HepG2 (cell line): Measurements from ENCODE around the gene ZNF587B. TPM values are rescaled to one million over a fixed set of nuclear protein-coding genes. Genes with fewer than 3 reads are reported as not detected.
"Not testable (repeated sequence)": the region's sequence is repeated elsewhere in the genome, so short reads cannot be mapped to it uniquely, and the experiment has no call there.

Experiments
- ATAC-seq: fragments of 200-7000 bp; cut with Tn5 transposase; 3 replicates; pipeline ENCODE4 v1.9.1; 2020; ENCODE audit warnings: mild to moderate bottlenecking, moderate library complexity
- BruUV-seq: library from RNA; stranded (reverse); fragments of 400-500 nt; replicated peaks from 2 replicates; lab custom pipeline; 2021; lab: Mats Ljungman, UMichigan
- CTCF ChIA-PET: fragments of 300-600 bp; formaldehyde crosslinking; extraction: SDS; loops from one replicate; lab custom pipeline; 2021; ENCODE audit warnings: low total read pairs, inconsistent platforms, low intra/inter-chr PET ratio; lab: Yijun Ruan, JAX
- POLR2A ChIA-PET: fragments of 350-600 bp; sonication (Branson Sonifier 250); formaldehyde crosslinking; loops from one replicate; lab custom pipeline; 2020; ENCODE audit warnings: antibody characterized with exemption, inconsistent platforms; lab: Yijun Ruan, JAX
- DNase-seq: peaks from one replicate; pipeline ENCODE4 v3.0.0-alpha.2; 2015; ENCODE audit warnings: low spot score
- FAIRE-seq: peaks from 3 replicates; lab custom pipeline; 2011; peaks lifted over from hg19 to GRCh38; lab: Jason Lieb, UNC
- H2AFZ ChIP-seq: one replicate; pipeline ENCODE4 v1.6.1; 2011; ENCODE audit warnings: low read length, inconsistent platforms
- H3K27ac ChIP-seq: fragments of 300-600 bp; 3 replicates; pipeline ENCODE4 v1.8.0; 2011; ENCODE audit warnings: mixed run types, mild to moderate bottlenecking, mixed read lengths, low read length, inconsistent platforms; ENCODE audit not compliant: insufficient read depth; ENCODE audit errors: extremely low read length
- H3K27me3 ChIP-seq, 2 experiments: fragments of 200-600 bp in 1 of 2; 2 replicates in 1 of 2; 3 replicates in 1 of 2; pipeline versions ENCODE4 v1.6.0 to v1.8.0; 2011; ENCODE audit warnings: low read length in 2 of 2, mild to moderate bottlenecking in 2 of 2, moderate library complexity in 2 of 2, inconsistent platforms in 1 of 2; ENCODE audit not compliant: insufficient read depth in 2 of 2, control insufficient read depth in 1 of 2
- H3K36me3 ChIP-seq, 2 experiments: fragments of 200-600 bp in 1 of 2; replicated peaks in 1 of 2; 2 replicates in 1 of 2; 3 replicates in 1 of 2; pipeline versions ENCODE4 v1.5.1 to v1.8.0; 2011; ENCODE audit warnings: low read length in 2 of 2, inconsistent platforms in 1 of 2; ENCODE audit not compliant: insufficient read depth in 2 of 2, control insufficient read depth in 1 of 2
- H3K4me1 ChIP-seq: 2 replicates; pipeline ENCODE4 v1.5.1; 2012; ENCODE audit warnings: low read length, inconsistent platforms; ENCODE audit not compliant: insufficient read depth
- H3K4me2 ChIP-seq: 2 replicates; pipeline ENCODE4 v1.6.0; 2011; ENCODE audit warnings: low read depth, low read length, inconsistent platforms
- H3K4me3 ChIP-seq, 3 experiments: fragments of 200-600 bp in 1 of 3; sonication (generic), shearing (Covaris generic) in 1 of 3; replicated peaks in 1 of 3; 2 replicates each; pipeline ENCODE4 v1.5.1; 2011 to 2016; ENCODE audit warnings: low read length in 3 of 3, inconsistent platforms in 2 of 3, low read depth in 2 of 3, mild to moderate bottlenecking in 2 of 3, control low read depth in 1 of 3, mixed read lengths in 1 of 3; ENCODE audit not compliant: insufficient read depth in 1 of 3
- H3K79me2 ChIP-seq: one replicate; pipeline ENCODE4 v1.6.1; 2011; ENCODE audit warnings: low read length, inconsistent platforms; ENCODE audit not compliant: insufficient read depth
- H3K9ac ChIP-seq: 2 replicates; pipeline ENCODE4 v1.6.0; 2011; ENCODE audit warnings: mild to moderate bottlenecking, low read depth, low read length, inconsistent platforms; ENCODE audit not compliant: insufficient read depth
- H3K9me3 ChIP-seq: 2 replicates; pipeline ENCODE4 v1.5.1; 2012; ENCODE audit warnings: mild to moderate bottlenecking, low read length
- H4K20me1 ChIP-seq: 2 replicates; pipeline ENCODE4 v1.6.0; 2011; ENCODE audit warnings: inconsistent platforms, mild to moderate bottlenecking, low read length, moderate library complexity; ENCODE audit not compliant: insufficient read depth
- ERF ChIP-seq: IDR thresholded peaks from 2 replicates; pipeline ENCODE4 v1.6.1; 2018; ENCODE audit warnings: missing biosample characterization, missing genetic modification reagents
- ETV5 ChIP-seq: IDR thresholded peaks from 2 replicates; pipeline ENCODE4 v1.6.1; 2018; ENCODE audit warnings: missing biosample characterization, missing genetic modification reagents, inconsistent platforms, borderline replicate concordance
- FOXA3 ChIP-seq: IDR thresholded peaks from 2 replicates; pipeline ENCODE4 v1.6.1; 2016; ENCODE audit warnings: missing genetic modification reagents, missing compliant biosample characterization
- HDAC2 ChIP-seq: sonication (generic); formaldehyde crosslinking; IDR thresholded peaks from 2 replicates; pipeline ENCODE4 v1.4.0; 2020; ENCODE audit warnings: missing genetic modification reagents
- HOMEZ ChIP-seq: IDR thresholded peaks from 2 replicates; pipeline ENCODE4 v1.6.1; 2016; ENCODE audit warnings: low read depth
- ISL2 ChIP-seq: sonication (generic); formaldehyde crosslinking; IDR thresholded peaks from 2 replicates; pipeline ENCODE4 v1.5.0; 2020; ENCODE audit warnings: missing genetic modification reagents
- KAT7 ChIP-seq: IDR thresholded peaks from 2 replicates; pipeline ENCODE4 v1.6.1; 2018; ENCODE audit warnings: borderline replicate concordance, missing compliant biosample characterization
- MED1 ChIP-seq: sonication (generic); formaldehyde crosslinking; IDR thresholded peaks from 2 replicates; pipeline ENCODE4 v1.4.0; 2020; ENCODE audit warnings: missing genetic modification reagents
- THAP11 ChIP-seq: IDR thresholded peaks from 2 replicates; pipeline ENCODE4 v1.6.1; 2016; ENCODE audit warnings: missing biosample characterization, missing genetic modification reagents
- ZFX ChIP-seq: sonication (generic); formaldehyde crosslinking; IDR thresholded peaks from 2 replicates; pipeline ENCODE4 v1.4.0; 2020; ENCODE audit warnings: mild to moderate bottlenecking, low read depth, missing genetic modification reagents, moderate library complexity
- WGBS: methylation state at CpG from one replicate; pipeline ENCODE4 v1.1.6; 2017; ENCODE audit warnings: low lambda C conversion rate; 5-methylcytosine and 5-hydroxymethylcytosine counted together
- in situ Hi-C: cut with HindIII; loops from 2 replicates; pipeline ENCODE4 v1.10.0; 2017; ENCODE audit warnings: low pct_unique_long_range_greater_than_20kb; ENCODE audit not compliant: extremely low pct_ligation_motif_present
- intact Hi-C: fragments of 100-400 bp; cut with micrococcal nuclease; formaldehyde crosslinking; loops from one replicate; pipeline ENCODE4 v1.10.0; 2022; ENCODE audit not compliant: unreplicated experiment
- polyA plus RNA-seq, 8 experiments: library from polyadenylated mRNA; depleted of rRNA in 3 of 8; stranded (reverse) in 7 of 8; unstranded in 1 of 8; fragments of >200 nt; fragmentation: Illumina TruSeq in 4 of 8; extraction: Trizol in 4 of 8; gene quantifications; 2 replicates each; pipeline versions ENCODE4 v1.2.1 to v1.2.3, GENCODE V29; 2011 to 2016; ENCODE audit warnings: low read depth in 4 of 8, missing spikeins in 1 of 8, mixed read lengths in 1 of 8; ENCODE audit not compliant: insufficient read depth in 1 of 8
- total RNA-seq, 5 experiments: library from RNA; depleted of rRNA; stranded (reverse); fragments of >200 nt; fragmentation: Illumina TruSeq; extraction: Trizol; gene quantifications; 2 replicates each; pipeline ENCODE4 v1.2.3, GENCODE V29; 2016; ENCODE audit warnings: low read depth in 1 of 5
- TF ChIP-seq, protein P1 (sequence below): sonication (generic); formaldehyde crosslinking; conservative IDR thresholded peaks from 2 replicates; pipeline ENCODE4 v1.4.0; 2020; ENCODE audit warnings: mild to moderate bottlenecking, missing genetic modification reagents, moderate library complexity
- TF ChIP-seq, protein P2 (sequence below): IDR thresholded peaks from 2 replicates; pipeline ENCODE4 v1.4.0; 2020; ENCODE audit warnings: mild to moderate bottlenecking, missing genetic modification reagents
- TF ChIP-seq, protein P3 (sequence below): sonication (generic); formaldehyde crosslinking; IDR thresholded peaks from 2 replicates; pipeline ENCODE4 v1.4.0; 2020; ENCODE audit warnings: missing genetic modification reagents

Gene ZNF587B
- total and polyA plus RNA-seq, 2 of the 13 experiments (the other 11 are each of a cell fraction or from before 2014, with no cell fraction given): 5.2 to 29.9 TPM

DNA sequence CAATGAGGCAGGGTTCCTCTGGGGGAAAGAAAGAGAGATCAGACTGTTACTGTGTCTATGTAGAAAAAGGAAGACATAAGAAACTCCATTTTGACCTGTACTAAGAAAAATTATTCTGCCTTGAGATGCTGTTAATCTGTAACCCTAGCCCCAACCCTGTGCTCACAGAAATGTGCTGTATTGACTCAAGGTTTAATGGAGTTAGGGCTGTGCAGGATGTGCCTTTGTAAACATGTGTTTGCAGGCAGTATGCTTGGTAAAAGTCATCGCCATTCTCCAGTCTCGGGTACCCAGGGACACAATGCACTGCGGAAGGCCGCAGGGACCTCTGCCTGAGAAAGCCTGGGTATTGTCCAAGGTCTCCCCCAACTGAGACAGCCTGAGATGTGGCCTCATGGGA is 6.5 kb upstream of the ZNF587B start:
- Histone ChIP-seq H3K4me1 (peaks cover 63% of the 10 kb centered on the region), H3K36me3 (peaks cover 2 to 15% of the 10 kb centered on the region in 2 experiments; a peak in 2 of 5 replicates), H3K79me2 (peaks cover 76% of the 10 kb centered on the region), H3K4me2 (peak overlapping the region; percentile 52), H3K4me3 (0 out of 6 replicates have a peak overlapping the region, but pooled peaks of 1 of the 3 experiments have one; percentile 12), H4K20me1 (peaks cover 16% of the 10 kb centered on the region; the same call in 1 of the 2 replicates), H3K9ac (0 out of 2 replicates have a peak overlapping the region, but pooled peaks have one; percentile 3)
- H3K27ac ChIP-seq, FAIRE-seq, in situ Hi-C loops, H3K27me3 ChIP-seq, POLR2A ChIA-PET, CTCF ChIA-PET, H3K9me3 ChIP-seq, H2AFZ ChIP-seq, BruUV-seq, ATAC-seq: not testable (repeated sequence)
- DNase-seq: peak; percentile 20
- 30% methylated on average over 2 of the region's 4 CpGs for WGBS
- intact Hi-C loops: loop anchor here (10.0 kb wide), 1 partner anchor 331 kb away; the partner anchor contains the start of gene ZNF329
- TF ChIP-seq KAT7 (CRISPR knock-in tag): peak; percentile 77; the same call in 1 of the 2 replicates
- 0 out of 2 replicates have a peak, but pooled peaks have one; percentile 10 for TF ChIP-seq HOMEZ (CRISPR knock-in tag)
- TF ChIP-seq, protein P1, sequence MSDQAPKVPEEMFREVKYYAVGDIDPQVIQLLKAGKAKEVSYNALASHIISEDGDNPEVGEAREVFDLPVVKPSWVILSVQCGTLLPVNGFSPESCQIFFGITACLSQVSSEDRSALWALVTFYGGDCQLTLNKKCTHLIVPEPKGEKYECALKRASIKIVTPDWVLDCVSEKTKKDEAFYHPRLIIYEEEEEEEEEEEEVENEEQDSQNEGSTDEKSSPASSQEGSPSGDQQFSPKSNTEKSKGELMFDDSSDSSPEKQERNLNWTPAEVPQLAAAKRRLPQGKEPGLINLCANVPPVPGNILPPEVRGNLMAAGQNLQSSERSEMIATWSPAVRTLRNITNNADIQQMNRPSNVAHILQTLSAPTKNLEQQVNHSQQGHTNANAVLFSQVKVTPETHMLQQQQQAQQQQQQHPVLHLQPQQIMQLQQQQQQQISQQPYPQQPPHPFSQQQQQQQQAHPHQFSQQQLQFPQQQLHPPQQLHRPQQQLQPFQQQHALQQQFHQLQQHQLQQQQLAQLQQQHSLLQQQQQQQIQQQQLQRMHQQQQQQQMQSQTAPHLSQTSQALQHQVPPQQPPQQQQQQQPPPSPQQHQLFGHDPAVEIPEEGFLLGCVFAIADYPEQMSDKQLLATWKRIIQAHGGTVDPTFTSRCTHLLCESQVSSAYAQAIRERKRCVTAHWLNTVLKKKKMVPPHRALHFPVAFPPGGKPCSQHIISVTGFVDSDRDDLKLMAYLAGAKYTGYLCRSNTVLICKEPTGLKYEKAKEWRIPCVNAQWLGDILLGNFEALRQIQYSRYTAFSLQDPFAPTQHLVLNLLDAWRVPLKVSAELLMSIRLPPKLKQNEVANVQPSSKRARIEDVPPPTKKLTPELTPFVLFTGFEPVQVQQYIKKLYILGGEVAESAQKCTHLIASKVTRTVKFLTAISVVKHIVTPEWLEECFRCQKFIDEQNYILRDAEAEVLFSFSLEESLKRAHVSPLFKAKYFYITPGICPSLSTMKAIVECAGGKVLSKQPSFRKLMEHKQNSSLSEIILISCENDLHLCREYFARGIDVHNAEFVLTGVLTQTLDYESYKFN (CRISPR knock-in tag): peak; percentile 55
- TF ChIP-seq ZFX (CRISPR knock-in tag): peak; percentile 31; the same call in 1 of the 2 replicates
- TF ChIP-seq MED1: peak; percentile 44; the same call in 1 of the 2 replicates
- TF ChIP-seq, protein P2, sequence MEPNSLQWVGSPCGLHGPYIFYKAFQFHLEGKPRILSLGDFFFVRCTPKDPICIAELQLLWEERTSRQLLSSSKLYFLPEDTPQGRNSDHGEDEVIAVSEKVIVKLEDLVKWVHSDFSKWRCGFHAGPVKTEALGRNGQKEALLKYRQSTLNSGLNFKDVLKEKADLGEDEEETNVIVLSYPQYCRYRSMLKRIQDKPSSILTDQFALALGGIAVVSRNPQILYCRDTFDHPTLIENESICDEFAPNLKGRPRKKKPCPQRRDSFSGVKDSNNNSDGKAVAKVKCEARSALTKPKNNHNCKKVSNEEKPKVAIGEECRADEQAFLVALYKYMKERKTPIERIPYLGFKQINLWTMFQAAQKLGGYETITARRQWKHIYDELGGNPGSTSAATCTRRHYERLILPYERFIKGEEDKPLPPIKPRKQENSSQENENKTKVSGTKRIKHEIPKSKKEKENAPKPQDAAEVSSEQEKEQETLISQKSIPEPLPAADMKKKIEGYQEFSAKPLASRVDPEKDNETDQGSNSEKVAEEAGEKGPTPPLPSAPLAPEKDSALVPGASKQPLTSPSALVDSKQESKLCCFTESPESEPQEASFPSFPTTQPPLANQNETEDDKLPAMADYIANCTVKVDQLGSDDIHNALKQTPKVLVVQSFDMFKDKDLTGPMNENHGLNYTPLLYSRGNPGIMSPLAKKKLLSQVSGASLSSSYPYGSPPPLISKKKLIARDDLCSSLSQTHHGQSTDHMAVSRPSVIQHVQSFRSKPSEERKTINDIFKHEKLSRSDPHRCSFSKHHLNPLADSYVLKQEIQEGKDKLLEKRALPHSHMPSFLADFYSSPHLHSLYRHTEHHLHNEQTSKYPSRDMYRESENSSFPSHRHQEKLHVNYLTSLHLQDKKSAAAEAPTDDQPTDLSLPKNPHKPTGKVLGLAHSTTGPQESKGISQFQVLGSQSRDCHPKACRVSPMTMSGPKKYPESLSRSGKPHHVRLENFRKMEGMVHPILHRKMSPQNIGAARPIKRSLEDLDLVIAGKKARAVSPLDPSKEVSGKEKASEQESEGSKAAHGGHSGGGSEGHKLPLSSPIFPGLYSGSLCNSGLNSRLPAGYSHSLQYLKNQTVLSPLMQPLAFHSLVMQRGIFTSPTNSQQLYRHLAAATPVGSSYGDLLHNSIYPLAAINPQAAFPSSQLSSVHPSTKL: peak; percentile 70
- peak; percentile 95 for TF ChIP-seq FOXA3
- TF ChIP-seq ETV5 (CRISPR knock-in tag): peak; percentile 45; the same call in 1 of the 2 replicates
- TF ChIP-seq HDAC2 (CRISPR knock-in tag): peak; percentile 59; the same call in 1 of the 2 replicates
- TF ChIP-seq, protein P3, sequence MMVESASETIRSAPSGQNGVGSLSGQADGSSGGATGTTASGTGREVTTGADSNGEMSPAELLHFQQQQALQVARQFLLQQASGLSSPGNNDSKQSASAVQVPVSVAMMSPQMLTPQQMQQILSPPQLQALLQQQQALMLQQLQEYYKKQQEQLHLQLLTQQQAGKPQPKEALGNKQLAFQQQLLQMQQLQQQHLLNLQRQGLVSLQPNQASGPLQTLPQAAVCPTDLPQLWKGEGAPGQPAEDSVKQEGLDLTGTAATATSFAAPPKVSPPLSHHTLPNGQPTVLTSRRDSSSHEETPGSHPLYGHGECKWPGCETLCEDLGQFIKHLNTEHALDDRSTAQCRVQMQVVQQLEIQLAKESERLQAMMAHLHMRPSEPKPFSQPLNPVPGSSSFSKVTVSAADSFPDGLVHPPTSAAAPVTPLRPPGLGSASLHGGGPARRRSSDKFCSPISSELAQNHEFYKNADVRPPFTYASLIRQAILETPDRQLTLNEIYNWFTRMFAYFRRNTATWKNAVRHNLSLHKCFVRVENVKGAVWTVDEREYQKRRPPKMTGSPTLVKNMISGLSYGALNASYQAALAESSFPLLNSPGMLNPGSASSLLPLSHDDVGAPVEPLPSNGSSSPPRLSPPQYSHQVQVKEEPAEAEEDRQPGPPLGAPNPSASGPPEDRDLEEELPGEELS (CRISPR knock-in tag): peak; percentile 74
- TF ChIP-seq ERF: 0 out of 2 replicates have a peak, but pooled peaks have one; percentile 23
- TF ChIP-seq ISL2: 0 out of 2 replicates have a peak, but pooled peaks have one; percentile 20
- TF ChIP-seq THAP11 (CRISPR knock-in tag): peak; percentile 63
